ENCODE measurements around the gene SLC27A3.

The SLC27A3 gene, protein sequence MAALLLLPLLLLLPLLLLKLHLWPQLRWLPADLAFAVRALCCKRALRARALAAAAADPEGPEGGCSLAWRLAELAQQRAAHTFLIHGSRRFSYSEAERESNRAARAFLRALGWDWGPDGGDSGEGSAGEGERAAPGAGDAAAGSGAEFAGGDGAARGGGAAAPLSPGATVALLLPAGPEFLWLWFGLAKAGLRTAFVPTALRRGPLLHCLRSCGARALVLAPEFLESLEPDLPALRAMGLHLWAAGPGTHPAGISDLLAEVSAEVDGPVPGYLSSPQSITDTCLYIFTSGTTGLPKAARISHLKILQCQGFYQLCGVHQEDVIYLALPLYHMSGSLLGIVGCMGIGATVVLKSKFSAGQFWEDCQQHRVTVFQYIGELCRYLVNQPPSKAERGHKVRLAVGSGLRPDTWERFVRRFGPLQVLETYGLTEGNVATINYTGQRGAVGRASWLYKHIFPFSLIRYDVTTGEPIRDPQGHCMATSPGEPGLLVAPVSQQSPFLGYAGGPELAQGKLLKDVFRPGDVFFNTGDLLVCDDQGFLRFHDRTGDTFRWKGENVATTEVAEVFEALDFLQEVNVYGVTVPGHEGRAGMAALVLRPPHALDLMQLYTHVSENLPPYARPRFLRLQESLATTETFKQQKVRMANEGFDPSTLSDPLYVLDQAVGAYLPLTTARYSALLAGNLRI

DNA sequence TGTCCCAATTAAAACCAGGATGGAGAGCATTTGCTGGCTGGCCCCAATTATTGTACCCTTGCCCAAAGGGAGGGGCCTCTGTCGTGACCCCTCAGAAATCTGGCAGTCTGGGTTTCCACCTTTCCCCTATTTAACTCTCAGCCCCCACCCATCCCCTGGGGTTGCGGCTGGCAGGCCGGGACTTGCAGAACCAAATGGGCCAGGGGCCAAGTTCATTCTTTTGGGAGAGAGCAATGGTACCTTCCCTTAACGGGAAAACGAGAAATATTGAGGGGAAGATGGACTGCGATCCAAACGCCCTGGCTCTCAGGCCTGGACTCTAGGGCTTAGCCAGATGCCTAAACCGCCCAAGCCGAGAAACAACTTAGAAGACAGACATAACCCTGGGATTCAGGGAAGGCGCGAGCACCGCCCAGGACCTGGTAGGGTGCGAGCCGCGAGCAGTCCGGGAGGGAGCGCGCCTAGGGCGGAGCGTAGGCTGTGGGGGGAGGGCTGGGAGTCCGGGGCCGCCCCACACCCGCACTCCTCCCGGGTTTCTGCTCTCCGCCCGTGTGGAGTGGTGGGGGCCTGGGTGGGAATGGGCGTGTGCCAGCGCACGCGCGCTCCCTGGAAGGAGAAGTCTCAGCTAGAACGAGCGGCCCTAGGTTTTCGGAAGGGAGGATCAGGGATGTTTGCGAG is at the start of gene SLC27A3:
Gene SLC27A3, plus strand, starts transcription at position 628 of the 678 bp plus-strand sequence. CDS start 91 bp downstream, outside the sequence.
- DNase-seq: peak; percentile 72

DNA sequence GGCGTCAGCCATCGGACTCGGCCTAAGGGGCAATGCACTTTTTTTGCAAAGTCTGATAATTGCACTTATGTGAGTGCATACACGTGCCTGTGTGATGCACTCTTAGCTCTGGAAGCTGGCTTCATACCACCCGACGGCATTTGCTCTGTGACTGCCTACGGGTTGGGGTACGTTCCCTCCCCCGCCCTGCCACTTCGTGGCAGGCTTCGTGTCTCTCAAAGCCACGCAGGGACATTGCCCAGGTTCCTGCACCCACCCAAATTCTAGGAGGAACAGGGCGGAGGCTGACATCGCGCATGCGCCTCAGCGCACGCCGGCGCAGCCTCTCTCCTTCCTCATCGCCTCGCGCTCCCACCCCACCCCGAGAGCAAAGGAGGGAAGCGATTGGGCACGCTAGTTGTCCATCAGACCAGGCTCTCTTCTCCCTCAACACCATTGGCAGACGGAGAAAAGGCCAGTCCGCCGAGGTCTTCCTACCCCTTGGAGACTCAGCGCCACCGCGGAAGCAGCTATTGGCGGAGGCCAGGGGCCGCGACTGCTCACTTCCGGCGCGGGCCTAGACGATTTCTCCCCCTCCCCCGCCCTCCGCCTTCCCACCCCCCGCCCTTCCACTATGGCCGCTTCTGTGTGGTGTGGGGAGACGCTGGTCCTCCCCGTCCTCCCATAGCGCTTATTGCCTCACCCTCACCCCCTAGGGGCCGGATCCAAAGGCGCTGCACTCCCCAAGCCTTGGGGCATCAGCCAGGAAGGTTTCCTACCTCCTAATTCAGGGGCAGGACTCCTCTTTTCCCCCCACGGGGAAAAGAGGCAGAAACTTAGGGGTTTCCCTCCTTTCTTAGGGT is 47.5 kb upstream of the SLC27A3 start, which contains the start of gene INTS3:
Gene INTS3, plus strand, starts transcription at position 588 of the 842 bp plus-strand sequence. CDS start 585 bp downstream, outside the sequence.
- DNase-seq: peak; percentile 100

DNA sequence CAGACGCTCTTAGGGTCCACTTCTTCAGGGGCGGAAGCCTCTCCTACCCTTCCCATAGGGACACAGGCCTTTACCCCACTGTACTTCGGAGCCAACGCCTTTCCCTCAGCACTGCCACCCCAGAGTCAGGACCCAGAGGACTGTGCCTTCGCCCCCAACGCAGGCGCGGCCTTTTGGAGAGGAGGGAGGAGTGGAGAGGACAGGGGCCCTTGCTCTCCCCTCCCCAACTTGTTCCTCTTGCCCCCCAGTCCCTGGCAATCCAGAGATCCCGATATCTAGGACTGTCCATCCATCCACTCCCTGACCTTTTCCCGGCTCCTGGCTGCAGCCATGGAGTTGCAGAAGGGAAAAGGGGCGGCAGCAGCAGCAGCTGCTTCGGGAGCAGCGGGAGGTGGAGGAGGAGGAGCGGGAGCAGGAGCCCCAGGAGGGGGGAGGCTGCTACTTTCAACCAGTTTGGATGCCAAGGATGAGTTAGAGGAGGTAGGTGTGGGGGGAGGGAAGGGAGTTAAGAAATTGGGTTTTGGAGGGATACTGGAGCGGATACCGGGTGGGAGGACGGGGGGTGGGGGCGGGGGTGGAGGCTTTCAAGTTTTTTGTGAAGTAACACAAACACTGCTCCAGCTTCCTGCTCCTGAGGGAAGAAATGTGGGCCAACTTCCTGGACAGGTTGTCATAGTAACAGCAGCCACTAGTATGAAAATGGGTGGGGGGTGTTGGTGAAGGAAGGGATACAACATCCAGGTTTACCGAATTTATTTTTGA is 46.7 kb upstream of the SLC27A3 start:
- no peak for DNase-seq

DNA sequence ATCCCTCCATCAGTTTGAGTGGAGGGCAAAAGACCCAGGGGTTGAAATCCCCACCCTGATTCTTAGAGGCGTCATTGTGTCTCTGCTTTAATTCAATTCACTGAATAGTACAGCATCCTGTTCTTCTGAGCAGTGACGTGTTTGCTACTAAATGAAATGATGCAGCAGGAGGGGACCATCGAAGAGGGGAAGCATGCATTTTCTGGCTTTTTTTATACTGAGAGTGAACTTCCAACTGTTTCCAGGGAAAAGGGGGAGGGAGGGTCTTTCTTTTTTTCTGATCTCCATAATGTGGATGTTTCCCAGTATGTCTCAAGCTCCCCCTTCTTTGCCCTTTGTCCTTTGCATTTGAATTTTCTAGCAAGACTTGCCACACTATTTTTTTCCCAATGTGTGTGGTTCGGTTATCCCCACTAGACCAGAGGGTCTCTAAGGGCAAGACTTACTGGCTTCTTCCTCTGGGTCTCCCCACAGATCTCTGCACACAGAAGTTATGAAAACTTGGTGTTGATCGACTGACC is 44.7 kb upstream of the SLC27A3 start:
- no peak for DNase-seq

DNA sequence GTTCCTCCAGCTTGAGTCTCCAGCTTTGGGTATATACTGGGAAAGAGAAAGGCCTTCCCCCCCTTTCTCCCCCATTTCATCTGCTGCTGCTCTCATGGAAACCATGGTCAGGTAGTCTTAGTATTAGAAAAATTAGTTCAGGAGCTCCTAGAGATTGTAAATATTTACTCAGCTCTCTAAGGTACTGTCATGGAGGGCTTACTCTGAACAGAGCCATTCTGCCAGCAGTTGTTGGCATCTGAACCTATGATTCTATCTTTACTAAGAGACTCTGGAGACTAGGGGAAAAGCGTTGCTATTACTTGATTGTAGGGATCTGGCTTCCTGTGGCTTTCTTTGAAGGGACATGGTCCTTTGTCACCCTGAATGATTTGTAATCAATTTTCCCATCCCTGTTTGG is 41.2 kb upstream of the SLC27A3 start:
- no peak for DNase-seq

DNA sequence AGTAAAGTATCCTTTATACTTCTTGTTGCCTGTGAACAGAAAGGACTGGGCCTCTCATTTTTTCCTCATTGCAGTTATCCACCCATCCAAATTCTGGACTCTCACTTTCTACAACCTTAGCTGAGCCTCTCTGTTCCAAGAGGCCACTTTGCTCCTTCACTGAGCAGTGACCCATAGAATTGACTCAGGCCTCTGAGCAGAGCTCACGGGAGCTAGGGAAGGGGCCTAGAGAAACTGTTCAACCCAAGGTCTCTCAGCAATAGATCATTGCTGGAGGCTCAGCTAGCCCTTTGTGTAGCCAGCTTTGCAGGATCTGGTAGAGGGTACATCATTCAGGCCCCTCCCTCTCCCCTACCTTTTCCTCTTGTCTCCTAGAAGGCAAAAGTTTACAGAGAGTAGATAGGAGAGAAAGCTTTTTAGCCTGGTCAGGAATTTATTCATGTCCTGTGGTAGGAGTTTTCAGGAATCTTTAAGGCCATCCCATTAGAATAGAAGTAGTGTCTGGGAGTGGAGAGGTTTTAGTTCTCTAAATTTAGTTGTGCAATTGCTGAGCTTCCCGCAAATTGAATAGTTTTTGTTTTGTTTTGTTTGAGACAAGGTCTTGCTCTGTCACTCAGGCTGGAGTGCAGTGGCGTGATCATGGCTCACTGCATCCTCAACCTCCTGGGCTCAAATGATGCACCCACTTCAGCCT is 40.7 kb upstream of the SLC27A3 start:
- DNase-seq: no peak

DNA sequence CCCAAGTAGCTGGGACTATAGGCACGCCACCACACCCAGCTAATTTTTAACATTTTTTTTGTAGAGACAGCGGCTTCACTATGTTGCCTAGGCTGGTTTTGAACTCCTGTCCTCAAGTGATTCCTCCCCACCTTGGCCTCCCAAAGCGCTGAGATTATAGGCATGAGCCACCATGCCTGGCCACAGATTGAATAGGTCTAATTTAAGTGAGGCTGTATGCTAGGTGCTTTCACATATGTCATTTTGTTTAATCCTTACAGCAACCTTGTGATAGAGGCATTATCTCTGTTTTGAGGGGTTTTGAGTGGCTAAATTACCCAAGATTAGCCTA is 40.2 kb upstream of the SLC27A3 start:
- no peak for DNase-seq

DNA sequence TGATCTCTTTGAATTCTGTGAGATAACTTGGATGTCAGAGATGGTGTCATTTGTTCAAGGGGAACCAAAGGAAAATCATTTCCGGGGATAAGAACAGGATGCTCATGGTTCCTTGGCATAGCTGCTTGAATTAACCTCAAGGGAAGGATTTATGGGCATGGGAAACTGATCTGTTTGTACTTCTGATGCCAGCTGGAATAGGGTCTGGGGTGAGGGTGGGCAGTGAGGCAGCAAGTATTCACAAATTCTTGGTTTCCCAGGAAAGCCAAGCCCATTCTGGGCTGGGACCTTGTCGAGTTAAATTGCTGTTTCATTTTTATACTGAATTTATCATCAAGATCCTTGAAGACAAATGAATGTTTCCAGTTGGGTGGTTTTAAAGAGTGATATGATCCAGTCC is 33.2 kb upstream of the SLC27A3 start:
- DNase-seq: no peak

DNA sequence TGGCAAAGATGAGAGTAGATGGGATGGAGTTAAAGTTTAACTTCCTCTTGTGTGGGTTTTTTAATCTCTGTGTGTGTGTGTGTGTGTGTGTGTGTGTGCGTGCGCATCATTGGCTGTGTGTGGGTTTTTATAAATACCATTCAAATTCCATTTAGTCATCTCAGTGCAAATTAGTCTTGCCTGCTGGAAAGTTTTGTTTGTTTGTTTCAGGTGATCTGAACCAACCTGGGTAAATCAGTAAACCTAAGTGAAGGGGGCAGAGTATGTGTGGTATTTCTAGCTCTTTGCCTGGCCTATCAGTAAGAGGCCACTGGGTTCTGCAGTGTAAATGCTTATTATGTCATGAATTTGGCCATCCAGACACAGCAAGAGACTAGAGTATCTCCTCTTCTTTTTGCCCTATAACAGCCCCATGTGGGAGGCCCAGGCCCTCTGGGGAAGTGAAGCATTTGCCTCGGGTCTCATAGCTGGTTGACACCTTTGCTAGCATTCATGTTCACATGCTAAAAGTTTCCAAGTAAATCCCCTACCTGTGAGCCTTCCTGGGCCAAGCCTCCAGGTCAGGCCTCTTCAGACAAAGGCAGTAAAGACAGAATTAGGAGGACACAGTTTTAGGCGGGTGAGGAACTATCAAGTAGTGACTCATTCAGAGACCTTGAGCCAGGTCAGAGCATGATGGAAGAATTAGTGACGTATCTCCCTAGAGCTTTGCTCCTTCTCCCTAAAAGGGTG is 32.6 kb upstream of the SLC27A3 start:
- no peak for DNase-seq

DNA sequence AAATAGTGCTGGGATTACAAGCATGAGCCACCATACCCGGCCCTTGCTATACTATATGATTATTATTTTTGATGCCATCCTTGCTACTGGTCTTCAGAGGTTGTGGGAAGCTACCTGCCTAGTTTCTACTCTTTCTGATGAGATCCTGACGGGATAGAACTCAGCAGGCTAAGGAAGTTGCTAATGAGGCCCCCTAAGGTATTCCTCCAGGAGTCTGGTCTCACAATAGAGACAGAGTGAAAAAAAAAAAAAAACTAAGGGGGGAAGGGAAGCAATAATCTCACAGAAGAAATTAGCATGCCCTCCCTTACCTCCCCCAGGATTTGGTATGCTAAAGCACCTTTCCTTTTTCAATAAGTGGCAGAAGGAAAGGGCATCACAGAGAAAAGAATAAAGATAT is 29.8 kb upstream of the SLC27A3 start:
- no peak for DNase-seq

DNA sequence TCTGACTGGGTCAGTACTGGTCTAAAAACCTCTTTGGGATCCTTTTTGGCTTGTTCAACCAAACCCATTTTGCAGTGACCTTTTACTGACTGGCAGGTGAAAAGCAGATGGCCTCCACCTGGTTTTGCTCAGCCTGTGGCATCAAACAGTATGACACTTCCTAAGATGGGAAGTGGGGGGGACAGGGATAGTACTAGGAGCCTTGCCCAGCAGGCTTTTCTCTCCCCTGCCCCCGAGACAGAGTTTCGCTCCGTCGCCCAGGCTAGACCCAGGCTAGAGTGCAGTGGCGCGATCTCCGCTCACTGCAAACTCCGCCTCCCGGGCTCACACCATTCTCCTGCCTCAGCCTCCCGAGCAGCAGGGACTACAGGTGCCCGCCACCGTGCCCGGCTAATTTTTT is 29.0 kb upstream of the SLC27A3 start:
- DNase-seq: no peak

DNA sequence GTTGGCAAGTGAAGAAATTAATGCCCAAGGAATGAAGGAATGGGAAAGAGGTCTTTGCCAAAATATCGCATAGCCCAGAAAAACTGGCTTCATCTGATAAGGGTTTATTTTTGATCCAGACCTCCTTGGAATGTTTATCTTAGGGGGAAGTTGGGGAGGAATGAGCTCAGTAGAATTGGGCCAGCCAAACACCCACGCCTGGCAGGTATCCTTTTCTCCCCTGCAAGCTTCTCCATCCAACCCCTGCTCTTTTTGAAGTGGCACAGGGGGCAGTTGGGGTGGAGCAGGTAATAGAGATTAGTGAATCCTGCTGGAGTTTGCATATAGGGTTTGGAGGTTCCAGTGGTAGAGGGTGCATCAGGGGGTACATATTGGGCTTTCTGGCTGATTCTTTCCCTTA is 26.3 kb upstream of the SLC27A3 start:
- no peak for DNase-seq

DNA sequence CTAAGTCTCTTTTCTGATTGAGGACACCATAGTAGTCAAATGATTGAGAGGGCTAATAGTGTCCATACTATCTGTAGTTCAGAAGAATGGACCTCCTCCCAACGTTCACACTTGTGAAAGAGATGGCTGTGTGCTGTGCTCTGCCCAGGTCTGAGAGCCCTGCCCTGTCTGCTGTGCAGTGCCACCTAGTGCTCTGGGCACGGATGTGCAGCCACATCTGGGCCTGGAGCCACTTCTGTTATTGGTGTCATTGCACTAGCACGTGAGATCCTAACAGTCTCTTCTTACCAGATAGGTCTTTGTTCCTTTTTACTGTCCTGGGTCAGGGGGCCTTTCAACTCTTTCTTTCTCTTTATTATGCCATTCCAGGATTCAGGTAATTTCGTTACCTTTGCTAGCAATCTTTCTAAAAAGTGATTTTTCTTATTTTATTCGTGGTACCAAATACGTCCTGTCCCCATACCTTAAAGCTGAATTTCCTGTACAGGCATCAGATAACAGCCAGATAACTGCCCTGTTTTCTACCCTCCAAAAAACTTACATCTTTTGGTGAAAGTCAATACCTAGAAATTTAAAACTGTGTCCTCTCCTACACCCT is 25.7 kb upstream of the SLC27A3 start:
- DNase-seq: peak; percentile 59

DNA sequence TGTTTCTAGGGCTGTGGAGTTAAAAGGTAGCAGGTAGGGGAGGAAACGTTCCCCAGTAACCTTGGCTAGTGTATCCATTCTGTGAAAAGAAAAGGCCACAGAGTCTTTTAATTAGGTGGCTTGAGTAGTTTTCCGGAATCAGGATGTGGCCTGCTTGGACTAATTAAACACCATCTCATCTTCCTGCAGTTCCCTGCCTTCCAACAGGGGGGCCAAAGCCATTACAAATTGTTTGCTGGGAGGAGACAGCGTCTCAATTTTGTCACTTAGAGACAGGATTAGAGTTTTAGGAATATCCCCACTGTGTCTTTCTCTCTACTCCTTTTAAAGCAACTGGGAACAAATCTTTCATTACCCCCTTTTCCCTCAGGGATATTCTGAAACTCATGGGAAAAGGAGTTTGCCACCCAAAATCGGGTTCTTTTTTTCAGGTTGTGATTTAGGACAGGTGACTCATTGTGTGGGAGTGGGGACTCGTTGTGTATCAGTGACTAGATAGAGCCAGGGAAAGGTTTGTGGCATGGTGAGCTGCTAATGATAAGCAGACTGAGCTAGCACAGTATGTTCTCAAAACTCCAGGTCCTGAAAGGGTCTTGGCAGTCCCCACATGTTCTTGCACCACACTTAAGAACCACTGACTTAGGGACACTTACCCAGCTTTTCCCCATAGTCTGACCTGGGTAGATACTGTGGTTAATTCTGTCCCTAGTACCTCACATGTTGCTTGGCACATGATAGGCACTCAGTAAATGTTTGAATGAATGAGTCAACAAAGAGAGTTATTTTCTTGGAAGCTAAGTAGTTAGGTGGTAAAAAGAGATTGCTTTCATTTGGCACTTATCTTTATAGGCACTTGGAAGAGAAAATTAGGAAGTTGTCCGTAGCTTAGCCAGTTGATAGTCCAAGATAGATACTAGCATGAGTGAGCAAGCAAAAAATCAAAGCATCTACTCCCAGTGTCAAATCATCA is 24.9 kb upstream of the SLC27A3 start:
- DNase-seq: no peak

DNA sequence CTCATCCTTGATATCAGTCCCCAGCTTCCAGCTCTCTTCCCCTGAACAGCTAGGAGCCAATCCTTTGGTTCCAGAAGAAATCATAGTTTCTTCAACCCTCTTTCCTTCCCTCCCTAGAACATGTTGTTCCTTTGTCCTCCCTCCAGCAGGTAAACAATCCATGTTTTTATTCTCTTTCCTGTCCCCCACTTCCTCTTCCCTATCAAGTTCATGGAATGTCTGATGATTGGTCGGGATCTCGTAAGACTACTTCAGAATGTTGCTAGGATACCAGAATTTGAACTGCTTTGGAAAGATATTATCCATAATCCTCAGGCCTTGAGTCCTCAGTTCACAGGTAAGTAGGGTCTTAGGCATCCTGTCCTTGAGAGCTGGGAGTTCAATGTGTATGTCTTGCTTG is 23.1 kb upstream of the SLC27A3 start:
- no peak for DNase-seq

DNA sequence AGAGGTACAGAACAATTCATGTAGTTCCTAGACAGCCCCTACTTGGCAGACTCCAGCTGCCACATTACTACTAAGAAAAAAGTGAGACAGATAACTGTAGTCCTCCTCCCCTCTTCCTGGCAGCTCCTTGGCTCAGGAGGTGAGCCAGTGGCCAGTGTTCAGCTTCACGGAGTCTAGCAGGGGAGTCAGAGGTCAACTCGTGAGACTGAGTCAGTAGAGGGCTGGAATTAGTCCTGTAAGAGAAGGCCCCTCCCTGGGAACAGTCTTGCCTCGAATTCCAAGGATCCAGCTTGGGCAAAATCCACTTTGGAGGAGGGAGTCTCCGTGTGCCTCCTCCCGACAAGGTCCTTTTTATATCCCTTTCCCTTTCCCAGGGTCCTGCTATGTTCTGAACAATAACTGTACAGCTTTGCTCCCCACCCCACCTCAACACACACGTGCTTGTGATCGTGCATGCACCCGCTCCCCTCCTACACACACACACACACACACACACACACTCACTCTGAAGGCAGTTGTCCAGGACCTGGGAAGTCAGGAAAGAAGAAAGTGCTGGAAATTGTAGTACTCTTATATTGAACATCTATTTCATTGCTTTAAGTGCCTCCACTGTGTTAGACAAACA is 22.5 kb upstream of the SLC27A3 start:
- no peak for DNase-seq

DNA sequence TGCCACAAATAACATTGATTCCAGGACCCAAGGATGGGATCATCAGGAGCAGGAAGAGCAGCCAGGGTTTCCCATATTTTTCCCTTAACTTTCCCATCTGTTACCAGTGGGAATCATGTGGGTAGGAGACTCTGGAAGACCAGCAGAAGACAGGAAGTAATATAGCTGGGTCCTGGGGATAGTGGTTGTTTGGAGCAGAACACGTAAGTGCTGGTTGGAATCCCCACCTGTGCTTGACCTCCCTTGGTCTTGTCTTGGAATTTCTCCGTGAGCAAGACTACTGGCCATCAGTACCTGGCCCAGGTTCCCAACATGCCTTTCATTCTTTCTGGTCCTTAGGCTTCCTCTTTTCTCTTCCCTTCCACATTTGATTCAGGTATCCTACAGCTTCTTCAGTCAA is 20.9 kb upstream of the SLC27A3 start:
- no peak for DNase-seq

DNA sequence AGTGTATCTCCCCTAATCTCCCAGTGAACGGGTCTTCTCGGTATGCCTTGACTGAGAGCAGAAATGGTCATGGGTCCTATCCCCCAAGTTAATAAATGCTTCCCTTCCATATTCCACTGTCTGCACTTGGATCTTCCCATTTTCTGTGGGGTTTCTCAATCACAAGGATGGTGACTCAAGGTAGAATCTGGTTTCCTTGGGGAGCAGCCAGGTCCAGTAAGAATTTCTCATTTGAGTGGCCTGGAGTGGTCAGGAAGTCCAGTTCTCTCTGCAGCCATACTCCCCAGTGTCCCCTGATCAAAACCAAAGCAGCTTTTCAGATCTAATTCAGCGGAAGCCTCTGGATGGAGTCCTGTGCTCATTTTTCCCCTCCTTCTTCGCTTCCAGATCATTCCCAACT is 14.8 kb upstream of the SLC27A3 start:
- no peak for DNase-seq
